Measurements from ENCODE around the gene DAB2IP.

Gene DAB2IP

DNA sequence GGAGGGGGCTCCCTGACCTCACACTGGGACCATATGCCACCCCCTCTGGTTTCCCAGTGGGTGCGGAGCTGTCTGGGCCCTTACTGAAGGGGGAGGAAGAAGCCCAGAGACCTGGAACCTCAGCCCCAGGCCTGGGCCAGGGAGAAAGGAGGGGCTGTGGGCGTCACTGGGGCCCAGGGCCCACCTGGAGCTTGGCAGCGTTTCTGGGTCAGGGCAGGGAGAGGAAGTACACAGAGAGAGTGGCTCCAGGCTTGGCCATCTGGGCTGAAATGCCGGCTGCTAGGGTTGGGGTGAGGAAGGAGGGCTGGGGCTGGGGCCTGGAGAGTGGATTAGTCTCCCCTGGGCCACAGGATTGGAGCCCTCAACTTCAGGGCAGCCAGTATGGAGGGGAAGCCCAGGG lies 6.4 kb upstream of the DAB2IP start:
- DNase-seq (ENCODE audit: low read depth): no peak

DNA sequence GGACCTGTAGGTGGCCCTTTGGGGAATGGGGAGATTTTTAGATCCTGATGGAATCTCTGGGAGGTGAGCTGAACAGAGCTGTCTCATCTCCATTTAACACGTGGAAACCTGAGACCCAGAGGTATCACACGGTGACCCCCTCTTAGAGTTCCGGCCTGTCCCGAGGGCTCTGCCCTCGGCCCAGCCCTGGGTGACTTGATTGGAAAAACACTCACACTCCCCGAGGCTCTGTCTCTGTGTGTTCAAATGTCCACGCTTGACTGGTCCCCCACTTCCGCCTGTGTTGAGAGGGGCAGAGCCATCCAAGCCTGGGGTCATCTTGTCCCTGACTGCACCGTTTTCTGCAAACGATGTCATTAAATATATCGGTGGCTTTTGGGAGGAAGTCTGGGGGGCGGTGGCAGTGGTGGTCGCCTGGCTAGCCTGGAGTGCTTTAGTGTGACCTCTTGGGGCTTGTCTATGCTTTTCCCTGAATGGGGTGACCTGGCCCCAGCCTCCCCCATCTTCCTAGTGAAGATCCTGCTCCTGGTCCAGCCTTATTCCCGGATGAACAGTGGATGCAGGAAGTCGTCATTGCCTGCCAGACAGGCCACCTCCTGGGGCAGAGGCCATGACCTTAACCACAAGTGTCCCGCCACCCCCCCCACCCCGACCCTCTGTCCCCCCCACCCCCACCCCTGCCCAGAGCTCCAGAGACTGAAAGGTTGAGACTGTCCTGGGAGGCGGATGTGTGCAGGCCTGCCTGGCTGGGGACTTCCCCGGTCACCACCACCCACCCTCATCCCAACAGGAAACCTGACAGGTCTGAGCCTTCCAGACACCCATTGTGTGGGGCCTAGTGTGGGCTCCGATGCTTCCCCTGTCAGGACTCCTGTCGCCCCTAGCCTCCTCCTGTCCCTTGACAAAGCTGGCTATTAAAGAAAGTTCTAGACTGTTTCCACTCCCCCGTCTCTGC lies 5.3 kb upstream of the DAB2IP start:
- no peak for DNase-seq (ENCODE audit: low read depth)

DNA sequence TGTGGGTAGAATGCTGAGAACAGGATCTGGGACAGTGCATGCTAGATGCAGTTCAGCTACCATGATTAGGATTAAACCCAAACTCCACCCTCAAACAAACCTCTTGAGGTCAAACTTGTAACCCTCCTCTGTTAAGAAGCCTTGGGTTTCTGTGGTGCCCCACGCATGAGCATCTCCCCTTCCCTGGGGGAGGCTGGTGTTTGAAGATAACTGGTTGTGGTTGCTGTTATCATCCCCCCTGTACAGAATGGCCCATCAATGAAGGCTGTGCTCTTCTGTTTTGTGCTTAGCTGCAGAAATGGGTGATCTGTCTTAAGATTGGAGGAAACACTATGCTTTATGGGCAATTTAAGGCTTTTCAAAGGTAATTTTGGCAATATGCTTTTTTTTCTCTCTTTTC lies 4.4 kb upstream of the DAB2IP start:
- DNase-seq (ENCODE audit: low read depth): no peak

DNA sequence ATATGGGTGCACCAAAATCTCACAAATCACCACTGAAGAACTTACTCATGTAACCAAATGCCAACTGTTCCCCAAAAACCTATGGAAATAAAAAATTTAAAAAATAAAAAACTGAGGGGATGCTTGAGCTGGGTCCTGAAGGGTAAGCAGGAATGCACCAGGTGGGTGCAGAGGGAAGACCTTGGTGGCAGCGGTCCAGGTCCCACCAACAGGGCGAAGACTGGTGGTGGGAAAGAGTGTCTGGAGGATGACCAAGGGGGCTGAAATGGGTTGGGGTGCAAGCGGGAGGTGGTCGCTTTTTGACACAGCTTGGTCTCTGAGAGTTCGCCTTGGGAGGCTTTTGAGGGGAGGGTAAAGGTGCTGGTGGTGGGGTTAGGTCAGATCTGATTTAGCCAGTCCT lies 3.3 kb upstream of the DAB2IP start:
- no peak for DNase-seq (ENCODE audit: low read depth)

DNA sequence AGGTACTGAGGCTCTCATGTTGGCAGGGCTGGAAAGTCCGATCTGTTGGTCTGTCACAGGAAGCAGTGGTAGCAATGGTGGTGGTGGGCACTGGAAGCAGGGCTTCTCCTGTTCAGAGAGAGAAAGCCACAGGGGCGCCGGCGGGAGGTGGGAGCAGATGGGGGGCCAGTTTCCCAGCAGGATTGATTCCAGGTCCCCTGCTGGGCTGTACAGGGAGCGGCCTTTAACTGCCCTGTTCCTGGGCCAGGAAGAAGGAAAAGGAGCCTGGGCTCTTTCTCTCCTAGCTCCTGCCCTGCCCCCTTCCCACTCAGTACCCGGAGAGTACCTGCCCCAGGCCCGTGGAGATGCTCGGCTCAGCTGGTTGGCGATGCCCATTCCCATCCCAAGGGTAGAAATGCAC lies 2.6 kb upstream of the DAB2IP start:
- DNase-seq (ENCODE audit: low read depth): no peak

DNA sequence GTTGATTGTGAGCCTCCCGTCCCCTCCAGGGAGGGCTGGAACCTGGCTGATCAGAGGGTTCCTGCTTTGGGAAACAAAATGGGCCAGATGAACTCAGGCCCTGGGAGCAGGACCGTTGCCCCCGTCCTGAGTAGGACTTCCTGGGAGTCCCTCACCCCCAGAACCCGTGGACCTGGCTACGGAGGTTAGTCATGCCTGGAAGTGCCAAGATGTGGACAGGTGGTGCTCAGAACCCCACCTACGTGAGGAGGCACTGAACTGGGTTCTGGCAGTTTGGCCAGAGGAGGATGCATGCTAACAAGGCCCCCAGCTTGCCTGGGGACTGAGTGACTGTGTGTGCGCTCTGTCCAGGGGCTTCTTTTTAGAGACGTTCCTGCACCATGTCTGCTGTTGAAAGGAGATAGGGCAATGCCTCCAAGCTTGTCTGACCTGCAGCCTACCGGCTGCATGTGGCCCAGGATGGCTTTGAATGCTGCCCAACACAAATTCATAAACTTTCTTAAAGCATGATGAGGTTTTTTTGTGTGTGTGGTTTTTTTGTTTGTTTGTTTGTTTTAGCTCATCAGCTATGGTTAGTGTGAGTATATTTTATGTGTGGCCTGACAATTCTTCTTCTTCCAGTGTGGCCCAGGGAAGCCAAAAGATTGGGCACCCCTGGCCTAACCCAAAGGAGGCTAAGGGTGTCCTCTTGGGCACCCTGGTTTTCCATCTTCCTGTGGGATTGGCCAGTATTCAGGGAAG lies 1.8 kb upstream of the DAB2IP start:
- DNase-seq (ENCODE audit: low read depth): no peak

DNA sequence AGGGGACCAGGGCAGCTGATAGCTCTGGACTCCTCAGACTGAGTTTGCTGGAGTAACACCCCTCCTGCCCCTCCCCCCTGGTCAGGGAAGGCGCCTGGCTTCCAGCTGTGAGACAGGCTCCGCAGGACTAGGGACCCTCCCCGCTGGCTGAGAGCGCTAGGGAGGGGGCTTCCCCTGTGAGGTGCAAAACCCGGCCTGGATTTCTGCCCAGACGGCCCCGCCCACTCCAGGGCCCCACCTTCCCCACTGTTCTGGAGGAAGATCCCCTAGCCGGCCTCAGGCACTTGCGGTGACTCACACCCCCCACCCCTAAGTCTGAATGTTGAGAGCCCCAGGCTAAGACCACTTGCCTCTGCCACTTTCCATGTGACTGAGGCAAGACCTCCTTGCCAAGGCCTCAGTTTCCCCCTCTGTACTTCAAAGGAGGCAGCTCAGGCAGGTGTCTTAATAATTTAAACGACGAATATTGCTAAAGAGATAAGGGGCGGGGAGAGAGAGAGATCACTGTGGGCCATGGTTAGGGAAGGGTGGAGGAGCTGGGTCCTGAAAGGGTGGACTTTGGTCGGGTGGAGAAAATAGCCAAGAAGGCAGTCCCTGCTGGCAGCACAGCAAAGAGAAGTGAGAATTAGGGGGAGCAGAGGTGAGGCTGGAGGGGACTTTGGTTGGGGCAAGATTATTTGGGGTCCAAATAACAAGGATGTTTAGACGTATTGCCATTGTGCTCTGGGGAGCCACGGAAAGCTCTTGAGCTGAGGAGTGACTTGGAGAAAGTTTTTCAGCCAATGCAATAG lies 1.0 kb upstream of the DAB2IP start:
- no peak for DNase-seq (ENCODE audit: low read depth)

DNA sequence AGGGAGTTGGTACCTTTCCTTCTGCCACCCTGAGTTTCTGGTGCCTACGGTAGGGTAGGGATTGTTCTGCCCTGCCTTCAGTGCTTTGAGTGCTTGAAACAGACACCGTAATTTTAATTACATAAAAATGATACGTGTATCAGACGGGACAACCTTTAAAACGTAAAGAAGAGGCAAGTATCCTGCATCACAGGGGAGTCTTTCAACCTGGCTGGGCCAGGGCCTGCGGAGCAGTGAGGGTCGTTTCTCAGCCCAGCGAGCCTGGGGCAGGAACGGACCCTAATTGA lies 483 bp upstream of the DAB2IP start:
- DNase-seq (ENCODE audit: low read depth): no peak

DNA sequence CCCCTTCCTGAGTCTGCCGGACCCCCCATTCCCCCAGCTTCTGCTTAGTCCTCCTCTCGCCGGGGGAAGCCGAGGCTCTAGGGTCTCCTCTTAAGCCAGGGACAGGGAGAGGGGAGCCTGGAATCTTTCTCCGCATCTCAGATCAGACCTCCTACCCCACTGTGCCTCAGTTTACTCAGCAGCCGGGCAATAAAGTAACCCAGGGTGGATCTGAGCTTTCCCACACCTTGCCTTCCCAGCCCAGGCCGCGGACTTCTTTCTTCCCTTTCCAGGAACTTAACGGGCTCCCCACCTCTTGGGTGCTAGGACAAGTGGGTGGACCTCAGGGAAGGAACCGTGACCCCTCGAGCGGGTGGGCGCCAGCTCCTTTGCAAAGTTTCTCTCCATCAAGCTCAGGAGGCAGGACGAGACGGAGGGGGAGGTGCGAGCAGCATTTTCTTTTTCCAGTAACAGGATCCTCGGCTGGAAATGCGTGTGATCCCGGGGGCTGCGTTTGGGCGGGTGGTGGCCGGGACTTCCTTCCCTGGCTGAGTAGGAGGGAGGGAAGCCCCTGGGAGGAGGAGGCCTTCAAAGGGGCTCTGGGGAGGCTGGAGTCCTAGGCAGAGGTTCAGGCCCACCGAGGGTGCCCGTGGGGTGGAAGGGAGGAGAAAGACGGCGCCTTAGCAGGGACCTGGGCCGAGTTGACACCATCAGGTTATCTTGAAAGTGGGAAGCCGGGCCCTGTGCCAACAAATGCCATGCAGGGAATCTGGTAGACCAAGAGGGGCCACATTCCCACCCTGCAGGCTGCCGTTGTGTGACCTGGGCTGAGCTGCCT lies 795 bp downstream of the DAB2IP start:
- DNase-seq (ENCODE audit: low read depth): no peak

DNA sequence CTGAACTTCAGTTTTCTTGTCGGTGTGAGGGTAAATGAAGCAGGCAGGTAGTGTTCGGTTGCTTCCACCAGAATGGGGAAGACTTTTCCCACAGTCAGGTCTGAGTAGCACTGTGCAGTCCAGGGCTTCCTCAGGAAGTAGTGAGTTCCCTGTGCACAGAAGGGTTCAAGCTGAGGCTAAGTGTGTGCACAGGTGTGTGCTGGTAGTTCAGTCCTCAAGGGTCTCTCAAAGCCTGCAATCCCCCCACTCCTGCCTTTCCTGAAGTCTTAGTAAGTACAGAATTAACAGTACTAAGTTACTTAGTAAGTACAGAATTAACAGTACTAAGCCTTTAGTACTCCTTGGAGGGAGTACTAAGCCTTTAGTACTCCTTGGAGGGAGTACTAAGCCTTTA lies 1.4 kb downstream of the DAB2IP start:
- DNase-seq (ENCODE audit: low read depth): no peak

DNA sequence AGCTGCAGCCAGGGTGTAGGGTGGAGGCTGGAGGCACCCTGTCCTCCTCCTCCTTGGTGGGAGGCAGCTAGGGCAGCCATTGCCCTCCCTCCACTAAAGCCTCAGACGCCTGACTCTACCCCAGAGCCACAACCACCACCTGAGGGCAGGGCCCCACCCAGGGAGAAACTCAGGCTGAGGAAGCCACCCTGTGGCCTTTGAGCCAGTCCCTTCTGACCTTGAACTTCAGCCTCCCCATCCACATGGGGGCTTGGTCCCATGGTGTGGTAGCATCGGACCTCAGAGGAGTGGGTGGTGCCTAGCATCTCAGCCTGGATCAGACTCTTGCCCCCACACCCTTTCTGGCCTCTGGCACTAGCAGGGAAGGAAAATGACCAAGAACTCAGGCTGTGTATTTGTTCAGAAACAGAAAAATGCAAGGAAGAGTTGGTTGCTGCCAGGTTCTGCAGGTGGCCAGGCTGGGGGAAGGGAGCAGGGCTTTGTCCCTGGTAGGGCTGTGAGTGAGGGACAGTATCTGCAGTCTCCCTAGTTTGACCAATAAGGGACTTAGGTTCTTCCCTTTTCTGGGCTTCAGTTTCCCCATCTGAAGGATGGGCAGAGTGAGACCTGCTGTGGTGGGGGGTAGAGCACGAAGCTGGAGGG lies 3.2 kb downstream of the DAB2IP start:
- no peak for DNase-seq (ENCODE audit: low read depth)

DNA sequence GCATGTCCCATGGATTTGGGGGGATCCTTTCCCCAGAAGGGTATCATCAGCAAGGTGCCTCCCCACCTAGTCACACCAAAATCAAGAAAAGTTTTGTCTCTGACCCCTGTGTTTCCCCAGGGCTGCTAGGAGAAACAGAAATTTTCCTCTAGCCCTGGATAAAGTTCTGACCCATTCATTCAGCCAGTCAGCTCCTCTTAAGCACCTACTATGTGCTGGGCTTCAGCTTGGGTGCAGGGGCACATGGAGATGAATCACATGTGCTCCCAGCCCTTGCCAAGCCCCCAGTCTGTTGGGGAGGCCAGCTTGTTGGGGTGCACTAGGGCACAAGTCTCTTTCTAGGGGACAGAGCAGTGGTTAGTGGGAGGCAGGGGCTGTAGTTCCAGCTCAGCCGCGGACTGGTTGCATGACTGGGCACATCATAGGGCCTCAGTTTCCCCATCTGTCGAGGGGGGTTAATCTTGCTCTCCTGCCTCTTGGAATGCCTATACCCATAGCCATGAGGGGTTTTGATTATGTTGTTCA lies 3.9 kb downstream of the DAB2IP start:
- DNase-seq (ENCODE audit: low read depth): no peak

DNA sequence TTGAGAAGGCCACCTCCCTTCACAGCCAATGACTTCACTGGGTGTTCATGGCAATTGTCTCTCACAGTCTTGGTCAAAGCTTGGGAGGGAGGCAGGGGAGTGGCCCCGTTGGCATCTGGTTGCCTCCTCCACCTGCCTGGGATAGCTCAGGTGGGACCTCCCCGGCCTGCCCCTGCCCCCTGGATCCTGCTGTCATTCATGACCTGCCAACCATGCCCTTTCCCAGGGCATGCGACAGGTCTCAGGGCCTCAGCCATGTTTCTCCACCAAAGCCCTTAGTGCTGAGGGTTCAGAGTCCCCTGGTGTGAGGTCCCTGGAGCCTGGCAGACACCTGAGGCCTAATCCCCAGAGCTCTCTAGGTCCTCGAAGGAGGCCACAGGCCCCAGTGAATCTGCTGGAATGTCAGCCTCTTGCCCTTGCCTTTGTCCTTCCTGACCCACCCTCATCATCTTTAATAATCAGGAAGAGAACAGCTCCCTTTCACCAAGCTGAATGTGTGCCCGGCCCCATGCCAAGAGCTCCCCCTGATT lies 5.6 kb downstream of the DAB2IP start:
- DNase-seq (ENCODE audit: low read depth): no peak

DNA sequence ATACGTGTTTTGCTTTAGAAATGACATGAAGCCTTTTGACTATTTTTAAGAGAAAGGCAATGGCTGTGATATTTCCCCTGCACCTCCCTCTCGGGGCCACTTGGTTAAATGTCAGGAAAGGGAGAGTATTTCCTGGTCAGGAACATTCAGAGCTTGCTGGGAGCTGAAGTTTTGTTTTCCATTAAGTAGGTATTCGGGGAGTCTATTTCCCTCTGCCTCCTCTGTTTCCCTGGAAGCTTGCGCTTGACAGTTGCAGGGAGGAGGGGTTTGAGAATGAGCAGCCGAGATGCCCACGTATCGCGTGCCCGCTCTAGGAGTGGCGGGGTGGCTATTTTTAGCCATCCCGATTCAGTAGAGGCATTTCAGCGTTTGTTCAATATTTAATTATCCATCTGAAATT lies 6.7 kb downstream of the DAB2IP start:
- DNase-seq (ENCODE audit: low read depth): no peak

DNA sequence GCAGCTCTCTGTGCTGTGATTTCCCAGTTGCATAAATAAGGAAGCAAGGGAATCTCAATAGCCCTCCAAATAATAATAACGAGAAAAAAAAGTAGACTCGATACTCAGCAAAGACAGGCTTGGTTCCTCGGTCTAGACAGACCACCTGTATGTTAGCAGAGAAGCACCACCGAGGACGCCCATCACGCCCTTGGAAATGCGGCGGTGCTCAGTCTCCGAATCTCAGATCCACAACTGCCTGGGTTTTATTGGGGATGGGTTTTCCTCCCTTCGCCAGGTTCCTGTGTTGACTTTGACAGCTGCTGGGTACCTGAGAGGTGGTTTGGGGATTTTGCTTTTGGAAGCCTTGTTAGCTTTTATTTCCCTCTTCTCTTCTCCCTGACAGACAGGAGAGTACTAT lies 7.2 kb downstream of the DAB2IP start:
- DNase-seq (ENCODE audit: low read depth): no peak

DNA sequence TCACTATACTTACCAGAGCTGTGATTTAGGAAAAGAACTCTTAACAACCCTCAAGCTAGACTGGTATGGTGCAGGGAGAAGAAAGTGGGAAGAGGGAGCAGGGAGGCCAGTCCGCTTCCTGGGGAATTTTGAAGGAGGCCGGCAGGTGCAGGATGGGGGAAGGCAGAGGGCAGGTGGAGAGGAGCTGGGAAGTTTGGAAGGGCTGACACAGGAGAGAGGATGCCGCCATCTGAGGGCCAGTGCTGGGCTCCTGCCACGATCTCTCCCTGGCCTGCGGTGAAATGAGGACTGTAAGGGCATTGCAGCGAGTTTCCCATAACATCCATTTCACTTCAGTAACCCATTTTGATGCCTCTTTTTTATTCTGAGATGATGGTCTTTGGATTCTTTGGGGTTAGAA lies 8.9 kb downstream of the DAB2IP start:
- DNase-seq (ENCODE audit: low read depth): no peak

DNA sequence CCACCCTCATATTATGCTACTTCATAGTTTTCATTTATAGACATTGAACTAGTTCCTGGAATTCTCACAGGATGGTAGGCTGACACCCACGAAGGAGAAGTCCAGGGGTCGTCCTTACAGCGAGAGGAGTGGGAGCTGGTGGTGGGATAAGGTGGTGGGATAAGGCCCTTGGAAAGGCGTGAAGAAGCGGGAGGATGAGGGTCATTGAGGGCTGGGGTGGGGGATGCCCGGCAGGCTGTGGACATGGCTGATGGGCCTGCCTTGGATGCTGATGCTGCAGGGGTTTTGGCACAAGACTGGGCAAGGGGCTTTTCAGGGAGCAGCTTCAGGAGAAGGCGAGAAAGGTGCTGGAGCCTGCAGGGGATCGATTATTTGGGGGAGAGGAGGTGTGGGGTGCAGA lies 9.4 kb downstream of the DAB2IP start:
- DNase-seq (ENCODE audit: low read depth): no peak

DNA sequence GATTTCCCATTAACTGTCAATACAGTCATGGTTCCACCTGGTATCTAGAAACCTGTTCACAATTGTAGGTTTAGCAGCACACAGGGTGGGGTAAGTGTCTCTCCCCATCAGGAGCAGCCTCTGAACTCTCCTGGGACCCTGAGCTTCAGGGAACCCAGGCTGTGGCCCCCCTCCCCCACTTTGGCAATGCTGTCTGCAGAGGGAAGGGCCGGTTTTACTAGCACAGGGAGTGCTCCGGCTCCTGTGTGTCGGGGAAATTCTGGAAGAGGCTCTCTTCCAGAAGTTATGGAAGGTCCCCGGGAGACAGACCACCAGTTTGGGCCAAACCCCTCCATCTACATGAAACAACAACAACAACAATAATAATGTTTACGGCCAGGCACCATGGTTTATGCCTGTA lies 9.9 kb downstream of the DAB2IP start:
- no peak for DNase-seq (ENCODE audit: low read depth)

DNA sequence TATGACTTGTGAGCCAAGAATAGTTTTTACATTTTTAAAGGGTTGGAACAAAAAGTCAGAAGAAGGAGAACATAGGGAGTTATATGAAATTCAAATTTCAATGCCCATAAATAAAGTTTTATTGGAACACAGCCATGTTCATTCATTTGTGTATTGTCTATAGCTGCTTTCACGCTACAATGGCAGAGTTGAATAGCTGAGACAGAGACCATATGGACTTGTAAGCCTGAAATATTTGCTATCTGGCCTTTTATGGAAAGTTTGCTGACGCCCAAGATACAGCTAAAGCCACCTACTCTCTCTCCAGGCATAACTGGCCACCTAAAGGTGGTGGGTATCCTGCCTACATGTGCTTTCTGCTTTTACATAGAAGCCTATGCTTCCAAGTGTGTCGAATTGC lies 10.9 kb downstream of the DAB2IP start:
- DNase-seq (ENCODE audit: low read depth): no peak

DNA sequence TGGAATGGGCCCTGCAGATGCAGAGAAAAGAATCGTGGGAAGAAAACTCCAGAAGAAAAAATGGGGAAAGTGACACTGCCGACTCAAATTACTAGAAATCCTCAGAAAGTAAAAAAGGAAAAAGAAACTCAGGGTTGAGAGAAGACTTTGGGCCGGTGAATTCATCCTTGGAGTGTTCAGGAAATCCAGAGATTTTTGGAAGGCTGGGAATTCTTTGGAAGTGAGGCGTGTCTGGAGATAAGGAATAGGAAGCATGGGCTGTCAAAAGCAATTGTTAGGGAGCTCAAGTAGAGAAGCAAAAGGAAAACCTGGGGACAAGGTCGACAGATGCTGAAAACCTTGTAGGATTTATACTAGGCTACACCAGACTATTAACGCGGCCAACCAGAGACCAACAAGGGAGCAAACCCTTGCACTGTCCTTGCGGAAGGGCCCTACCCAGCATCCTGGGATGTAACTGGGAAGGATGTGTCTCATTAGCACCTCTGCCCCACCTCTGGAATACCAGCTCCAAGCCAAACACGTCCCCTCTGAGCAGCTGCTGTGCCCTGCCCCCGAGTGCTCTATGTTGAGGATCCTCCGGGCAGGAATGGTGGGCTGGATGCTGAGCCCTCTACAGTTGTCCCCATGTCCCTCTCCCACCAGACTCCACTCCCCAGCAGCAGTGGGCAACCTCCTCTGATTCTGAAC lies 11.6 kb downstream of the DAB2IP start:
- no peak for DNase-seq (ENCODE audit: low read depth)
